ENCODE results near the gene TSTD2.

Gene TSTD2

GRCh38 chr9:97567894-97568202 is 65.3 kb downstream of the TSTD2 start:
- no peak for TF ChIP-seq ARNTL (CRISPR knock-in tag; IDR thresholded peaks at IDR 0.05; ENCODE audit: borderline replicate concordance, low read depth)
- TF ChIP-seq PPARA (CRISPR knock-in tag; IDR thresholded peaks at IDR 0.05; ENCODE audit: borderline replicate concordance), result no peak
- TF ChIP-seq, protein P1, sequence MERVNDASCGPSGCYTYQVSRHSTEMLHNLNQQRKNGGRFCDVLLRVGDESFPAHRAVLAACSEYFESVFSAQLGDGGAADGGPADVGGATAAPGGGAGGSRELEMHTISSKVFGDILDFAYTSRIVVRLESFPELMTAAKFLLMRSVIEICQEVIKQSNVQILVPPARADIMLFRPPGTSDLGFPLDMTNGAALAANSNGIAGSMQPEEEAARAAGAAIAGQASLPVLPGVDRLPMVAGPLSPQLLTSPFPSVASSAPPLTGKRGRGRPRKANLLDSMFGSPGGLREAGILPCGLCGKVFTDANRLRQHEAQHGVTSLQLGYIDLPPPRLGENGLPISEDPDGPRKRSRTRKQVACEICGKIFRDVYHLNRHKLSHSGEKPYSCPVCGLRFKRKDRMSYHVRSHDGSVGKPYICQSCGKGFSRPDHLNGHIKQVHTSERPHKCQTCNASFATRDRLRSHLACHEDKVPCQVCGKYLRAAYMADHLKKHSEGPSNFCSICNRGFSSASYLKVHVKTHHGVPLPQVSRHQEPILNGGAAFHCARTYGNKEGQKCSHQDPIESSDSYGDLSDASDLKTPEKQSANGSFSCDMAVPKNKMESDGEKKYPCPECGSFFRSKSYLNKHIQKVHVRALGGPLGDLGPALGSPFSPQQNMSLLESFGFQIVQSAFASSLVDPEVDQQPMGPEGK (CRISPR knock-in tag; IDR thresholded peaks at IDR 0.05; ENCODE audit: borderline replicate concordance), result no peak
- TF ChIP-seq OSR1 (CRISPR knock-in tag; IDR thresholded peaks at IDR 0.05), result no peak
- TF ChIP-seq RARB (CRISPR knock-in tag; IDR thresholded peaks at IDR 0.05), result no peak
- no peak for TF ChIP-seq ZNF8 (CRISPR knock-in tag; IDR thresholded peaks at IDR 0.05)
- no peak for TF ChIP-seq ZNF70 (CRISPR knock-in tag; IDR thresholded peaks at IDR 0.05)
- no peak for TF ChIP-seq ZC3H10 (CRISPR knock-in tag; IDR thresholded peaks at IDR 0.05)
- TF ChIP-seq GLIS3 (CRISPR knock-in tag; IDR thresholded peaks at IDR 0.05), result no peak
- TF ChIP-seq ZNF565 (CRISPR knock-in tag; conservative IDR thresholded peaks at IDR 0.05; ENCODE audit: low read depth), result no peak
- no peak for TF ChIP-seq ZFP3 (CRISPR knock-in tag; IDR thresholded peaks at IDR 0.05)
- TF ChIP-seq TOX (CRISPR knock-in tag; IDR thresholded peaks at IDR 0.05; ENCODE audit: borderline replicate concordance), result no peak
- no peak for TF ChIP-seq SNAI2 (CRISPR knock-in tag; IDR thresholded peaks at IDR 0.05)
- no peak for ATAC-seq

- TF ChIP-seq ARNTL (CRISPR knock-in tag; IDR thresholded peaks at IDR 0.05; ENCODE audit: borderline replicate concordance, low read depth) (no peak), ZFP30 (CRISPR knock-in tag; IDR thresholded peaks at IDR 0.05) (no peak), TCF4 (CRISPR knock-in tag; IDR thresholded peaks at IDR 0.05; ENCODE audit: borderline replicate concordance) (no peak), OSR1 (CRISPR knock-in tag; IDR thresholded peaks at IDR 0.05) (no peak), ZNF8 (CRISPR knock-in tag; IDR thresholded peaks at IDR 0.05) (no peak), ZFP3 (CRISPR knock-in tag; IDR thresholded peaks at IDR 0.05) (no peak)
- ATAC-seq, result no peak
Observed at GRCh38 chr9:97567182-97567893, 65.8 kb downstream of the TSTD2 start.

GRCh38 chr9:97565262-97565661 is 67.9 kb downstream of the TSTD2 start:
- no peak for ATAC-seq
- TF ChIP-seq, protein P2, sequence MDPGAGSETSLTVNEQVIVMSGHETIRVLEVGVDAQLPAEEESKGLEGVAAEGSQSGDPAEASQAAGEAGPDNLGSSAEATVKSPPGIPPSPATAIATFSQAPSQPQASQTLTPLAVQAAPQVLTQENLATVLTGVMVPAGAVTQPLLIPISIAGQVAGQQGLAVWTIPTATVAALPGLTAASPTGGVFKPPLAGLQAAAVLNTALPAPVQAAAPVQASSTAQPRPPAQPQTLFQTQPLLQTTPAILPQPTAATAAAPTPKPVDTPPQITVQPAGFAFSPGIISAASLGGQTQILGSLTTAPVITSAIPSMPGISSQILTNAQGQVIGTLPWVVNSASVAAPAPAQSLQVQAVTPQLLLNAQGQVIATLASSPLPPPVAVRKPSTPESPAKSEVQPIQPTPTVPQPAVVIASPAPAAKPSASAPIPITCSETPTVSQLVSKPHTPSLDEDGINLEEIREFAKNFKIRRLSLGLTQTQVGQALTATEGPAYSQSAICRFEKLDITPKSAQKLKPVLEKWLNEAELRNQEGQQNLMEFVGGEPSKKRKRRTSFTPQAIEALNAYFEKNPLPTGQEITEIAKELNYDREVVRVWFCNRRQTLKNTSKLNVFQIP (CRISPR knock-in tag; IDR thresholded peaks at IDR 0.05; ENCODE audit: borderline replicate concordance, low read depth), result no peak
- no peak for TF ChIP-seq ISL1 (CRISPR knock-in tag; IDR thresholded peaks at IDR 0.05)
- TF ChIP-seq, protein P3, sequence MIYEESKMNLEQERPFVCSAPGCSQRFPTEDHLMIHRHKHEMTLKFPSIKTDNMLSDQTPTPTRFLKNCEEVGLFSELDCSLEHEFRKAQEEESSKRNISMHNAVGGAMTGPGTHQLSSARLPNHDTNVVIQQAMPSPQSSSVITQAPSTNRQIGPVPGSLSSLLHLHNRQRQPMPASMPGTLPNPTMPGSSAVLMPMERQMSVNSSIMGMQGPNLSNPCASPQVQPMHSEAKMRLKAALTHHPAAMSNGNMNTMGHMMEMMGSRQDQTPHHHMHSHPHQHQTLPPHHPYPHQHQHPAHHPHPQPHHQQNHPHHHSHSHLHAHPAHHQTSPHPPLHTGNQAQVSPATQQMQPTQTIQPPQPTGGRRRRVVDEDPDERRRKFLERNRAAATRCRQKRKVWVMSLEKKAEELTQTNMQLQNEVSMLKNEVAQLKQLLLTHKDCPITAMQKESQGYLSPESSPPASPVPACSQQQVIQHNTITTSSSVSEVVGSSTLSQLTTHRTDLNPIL (CRISPR knock-in tag; IDR thresholded peaks at IDR 0.05; ENCODE audit: low read depth), result no peak
- TF ChIP-seq ARNTL (CRISPR knock-in tag; IDR thresholded peaks at IDR 0.05; ENCODE audit: borderline replicate concordance, low read depth), result no peak
- TF ChIP-seq CSDC2 (CRISPR knock-in tag; IDR thresholded peaks at IDR 0.05), result no peak
- TF ChIP-seq, protein P1 (CRISPR knock-in tag; IDR thresholded peaks at IDR 0.05; ENCODE audit: borderline replicate concordance), result no peak
- TF ChIP-seq ZNF565 (CRISPR knock-in tag; conservative IDR thresholded peaks at IDR 0.05; ENCODE audit: low read depth), result no peak

DNA sequence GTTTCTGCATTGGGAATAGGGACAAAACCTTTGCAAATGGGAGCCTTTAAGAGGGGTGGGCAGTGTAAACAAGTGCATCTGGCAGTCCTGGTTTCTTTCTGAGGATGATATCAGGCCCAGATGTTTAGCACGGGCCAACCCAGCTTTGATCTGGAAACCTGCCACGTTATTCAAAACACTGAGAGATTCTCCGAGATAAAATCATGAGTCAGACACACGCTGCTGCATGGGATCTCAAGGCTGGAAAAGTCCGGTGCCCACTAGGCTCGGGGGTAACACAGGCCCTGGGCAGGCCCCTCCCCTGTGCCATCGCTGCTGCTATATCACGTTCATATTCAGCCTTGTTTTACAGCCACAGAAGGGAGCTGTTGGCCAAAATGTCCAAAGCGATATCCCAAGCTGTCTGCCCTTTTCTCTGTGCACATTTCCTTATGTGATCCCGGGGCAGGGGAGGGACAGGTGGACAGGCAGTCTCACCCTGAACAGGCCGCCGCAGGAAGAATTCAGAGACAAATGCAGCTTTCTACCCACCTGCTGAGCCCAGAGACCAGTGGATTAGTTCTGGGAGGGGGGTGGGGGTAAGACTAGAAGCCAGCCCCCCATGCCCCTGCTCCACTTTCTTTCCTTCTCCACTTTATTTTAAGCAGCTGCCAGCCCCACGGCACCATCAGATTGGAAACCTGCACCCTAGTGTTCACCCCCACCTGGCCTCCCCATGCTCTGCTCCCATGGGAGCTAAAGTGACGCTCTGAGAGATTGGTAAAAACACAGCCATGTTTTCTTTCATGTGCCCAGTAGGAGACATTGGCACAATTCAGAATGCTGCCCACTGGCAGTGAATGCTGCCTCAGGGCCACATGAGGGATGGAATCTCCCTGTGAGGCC is 68.6 kb downstream of the TSTD2 start:
- peak; percentile 92 for ATAC-seq
- TF ChIP-seq ZNF8 (CRISPR knock-in tag; IDR thresholded peaks at IDR 0.05), result no peak
- TF ChIP-seq, protein P2 (CRISPR knock-in tag; IDR thresholded peaks at IDR 0.05; ENCODE audit: borderline replicate concordance, low read depth), result no peak
- no peak for TF ChIP-seq ZFP3 (CRISPR knock-in tag; IDR thresholded peaks at IDR 0.05)
- no peak for TF ChIP-seq ZFP30 (CRISPR knock-in tag; IDR thresholded peaks at IDR 0.05)
- no peak for TF ChIP-seq CSDC2 (CRISPR knock-in tag; IDR thresholded peaks at IDR 0.05)
- no peak; the same call in 1 of the 2 replicates for TF ChIP-seq ZNF70 (CRISPR knock-in tag; IDR thresholded peaks at IDR 0.05)
- no peak for TF ChIP-seq RARB (CRISPR knock-in tag; IDR thresholded peaks at IDR 0.05)
- peak; percentile 81 for TF ChIP-seq TSHZ2 (CRISPR knock-in tag; IDR thresholded peaks at IDR 0.05)
